BE2C (cell line): ENCODE measurements around the gene ECE1.

Experiments used
- DNase-seq: peaks from one replicate; pipeline ENCODE4 v3.0.0-alpha.2; 2020
- H3K27me3 ChIP-seq: fragments of 250-450 bp; sonication (Bioruptor Pico); 2 replicates; pipeline ENCODE4 v1.5.1; 2020; ENCODE audit warnings: mild to moderate bottlenecking
- H3K36me3 ChIP-seq: fragments of 250-450 bp; sonication (Bioruptor Pico); 2 replicates; pipeline ENCODE4 v1.5.1; 2020; ENCODE audit warnings: mild to moderate bottlenecking
- H3K4me1 ChIP-seq: fragments of 250-450 bp; sonication (Bioruptor Pico); 2 replicates; pipeline ENCODE4 v1.5.1; 2020
- H3K4me3 ChIP-seq: 2 replicates; pipeline ENCODE4 v1.5.1; 2011; ENCODE audit warnings: low read depth, low read length
- H3K9me3 ChIP-seq: fragments of 250-450 bp; sonication (Bioruptor Pico); 2 replicates; pipeline ENCODE4 v1.5.1; 2020
- TF ChIP-seq, protein P1 (sequence below): IDR thresholded peaks from 2 replicates; pipeline ENCODE4 v1.5.1; 2012; ENCODE audit warnings: mild to moderate bottlenecking, low read depth, low read length

Gene ECE1

DNA sequence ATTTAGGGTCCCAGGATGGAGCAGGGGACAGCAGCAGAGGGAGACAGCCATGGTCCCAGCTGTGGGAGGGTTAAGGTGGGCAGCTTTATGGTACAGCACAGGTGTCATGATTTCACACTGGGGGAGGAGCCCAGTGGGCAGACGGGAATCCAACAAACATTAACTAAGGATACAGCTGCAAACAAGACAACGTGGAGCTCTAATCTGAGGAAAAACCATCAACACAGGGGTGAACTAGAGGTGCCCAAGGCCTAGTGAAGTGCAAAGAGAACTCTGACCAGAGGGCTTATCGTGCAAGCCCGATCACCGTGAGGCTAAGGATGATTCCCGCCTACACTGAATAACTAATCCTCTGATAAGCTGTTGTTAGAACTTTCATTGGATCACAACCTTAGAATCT lies 18.7 kb downstream of the ECE1 start:
- Histone ChIP-seq H3K27me3 (no peaks in the 10 kb centered on the region), H3K9me3 (no peaks in the 10 kb centered on the region), H3K4me1 (peaks cover 10% of the 10 kb centered on the region; the same call in 1 of the 2 replicates), H3K36me3 (peaks cover 23% of the 10 kb centered on the region), H3K4me3 (no peak overlapping the region)
- TF ChIP-seq, protein P1, sequence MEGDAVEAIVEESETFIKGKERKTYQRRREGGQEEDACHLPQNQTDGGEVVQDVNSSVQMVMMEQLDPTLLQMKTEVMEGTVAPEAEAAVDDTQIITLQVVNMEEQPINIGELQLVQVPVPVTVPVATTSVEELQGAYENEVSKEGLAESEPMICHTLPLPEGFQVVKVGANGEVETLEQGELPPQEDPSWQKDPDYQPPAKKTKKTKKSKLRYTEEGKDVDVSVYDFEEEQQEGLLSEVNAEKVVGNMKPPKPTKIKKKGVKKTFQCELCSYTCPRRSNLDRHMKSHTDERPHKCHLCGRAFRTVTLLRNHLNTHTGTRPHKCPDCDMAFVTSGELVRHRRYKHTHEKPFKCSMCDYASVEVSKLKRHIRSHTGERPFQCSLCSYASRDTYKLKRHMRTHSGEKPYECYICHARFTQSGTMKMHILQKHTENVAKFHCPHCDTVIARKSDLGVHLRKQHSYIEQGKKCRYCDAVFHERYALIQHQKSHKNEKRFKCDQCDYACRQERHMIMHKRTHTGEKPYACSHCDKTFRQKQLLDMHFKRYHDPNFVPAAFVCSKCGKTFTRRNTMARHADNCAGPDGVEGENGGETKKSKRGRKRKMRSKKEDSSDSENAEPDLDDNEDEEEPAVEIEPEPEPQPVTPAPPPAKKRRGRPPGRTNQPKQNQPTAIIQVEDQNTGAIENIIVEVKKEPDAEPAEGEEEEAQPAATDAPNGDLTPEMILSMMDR: no peak
- no peak for DNase-seq

GRCh38 chr1:21270086-21270689 lies 20.1 kb downstream of the ECE1 start:
- Histone ChIP-seq H3K27me3 (no peaks in the 10 kb centered on the region), H3K4me3 (no peak overlapping the region), H3K9me3 (no peaks in the 10 kb centered on the region), H3K4me1 (peaks cover 8% of the 10 kb centered on the region; the same call in 1 of the 2 replicates), H3K36me3 (peaks cover 23% of the 10 kb centered on the region)
- TF ChIP-seq, protein P1: peak; percentile 85
- peak; percentile 68 for DNase-seq

DNA sequence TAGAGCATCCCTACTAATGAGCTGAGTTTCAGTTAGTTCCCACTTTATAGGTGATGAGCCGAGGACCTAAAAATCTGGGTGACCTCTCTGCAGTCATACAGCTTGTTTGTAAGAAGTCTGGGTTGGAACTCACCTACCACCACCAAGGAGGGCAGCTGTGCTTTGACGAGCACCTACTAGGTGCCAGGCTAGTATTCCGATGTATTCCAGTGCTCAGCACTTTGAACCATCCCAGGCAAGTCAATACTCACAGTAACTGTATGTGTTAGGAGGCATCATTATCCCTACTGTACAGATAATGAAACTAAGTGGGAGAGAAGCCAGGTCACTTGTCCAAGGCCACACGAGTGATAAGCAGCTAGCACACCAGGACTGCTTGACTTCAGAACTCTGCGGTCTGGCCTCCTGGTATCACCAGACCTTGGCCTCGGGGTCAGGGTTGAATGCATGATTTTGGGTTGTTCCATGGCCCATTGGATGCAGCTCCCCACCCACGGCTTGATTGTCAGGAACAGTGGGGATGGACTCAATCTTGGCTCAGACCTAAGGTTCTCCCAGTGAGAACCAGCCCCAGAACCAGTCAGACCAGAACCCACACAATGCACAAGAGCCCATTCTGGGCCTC lies 20.7 kb downstream of the ECE1 start:
- peaks cover 23% of the 10 kb centered on the region for H3K36me3 ChIP-seq
- DNase-seq: no peak

DNA sequence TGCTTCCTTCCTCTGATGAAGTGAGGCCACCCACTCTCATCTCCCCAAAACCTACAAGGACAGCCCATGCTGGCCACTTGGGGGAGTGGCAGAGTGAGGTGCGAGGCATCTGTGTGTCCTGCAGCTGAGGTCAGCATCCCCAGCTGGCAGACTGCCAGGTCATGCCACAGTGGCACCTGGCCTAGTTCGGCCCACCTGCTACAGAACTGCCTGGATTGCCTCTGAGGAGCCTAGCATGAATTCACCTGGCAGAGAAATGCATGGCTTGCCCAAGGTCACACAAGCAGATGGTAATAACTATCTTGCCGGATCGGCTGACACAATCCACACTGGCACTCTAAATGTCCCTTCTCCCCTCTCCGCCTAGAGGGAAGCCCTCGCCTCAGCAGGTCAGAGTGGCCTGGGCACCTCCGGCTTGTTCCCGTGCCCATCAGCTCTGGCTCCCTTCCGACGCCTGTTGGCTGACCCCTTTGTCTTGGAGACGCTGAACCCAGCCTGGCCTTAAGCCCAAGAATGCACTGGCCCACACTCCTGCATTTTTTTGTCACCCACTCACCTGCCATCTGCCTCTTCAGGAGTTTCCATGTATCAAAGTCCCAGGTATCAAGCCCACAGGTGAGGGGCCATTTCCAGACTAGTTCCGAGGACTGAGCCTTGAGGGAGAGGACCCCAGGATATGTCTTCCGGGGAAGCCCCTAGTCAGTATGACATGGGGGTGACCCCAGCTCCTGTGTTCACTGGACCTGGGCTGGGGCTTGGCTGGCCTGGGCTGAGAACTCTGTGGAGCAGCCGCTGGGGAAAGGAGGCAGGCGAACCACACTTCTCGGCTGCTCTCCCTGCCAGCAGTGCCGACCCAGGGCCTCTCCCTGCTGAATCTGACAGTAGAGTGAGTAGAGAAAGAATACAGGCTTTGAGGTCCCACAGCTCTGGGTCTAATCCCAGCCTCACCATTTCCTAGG lies 21.7 kb downstream of the ECE1 start:
- TF ChIP-seq, protein P1: no peak
- no peak overlapping the region for H3K4me3 ChIP-seq
- DNase-seq: no peak
- peaks cover 23% of the 10 kb centered on the region for H3K36me3 ChIP-seq
- no peaks in the 10 kb centered on the region for H3K27me3 ChIP-seq
- no peaks in the 10 kb centered on the region for H3K9me3 ChIP-seq
- no peaks in the 10 kb centered on the region for H3K4me1 ChIP-seq

More for the DNA sequence above, 20.7 kb downstream of the ECE1 start:
- peaks cover 3% of the 10 kb centered on the region; the same call in 1 of the 2 replicates for H3K4me1 ChIP-seq
- H3K4me3 ChIP-seq: no peak overlapping the region
- TF ChIP-seq, protein P1: no peak
- H3K9me3 ChIP-seq: no peaks in the 10 kb centered on the region
- no peaks in the 10 kb centered on the region for H3K27me3 ChIP-seq

DNA sequence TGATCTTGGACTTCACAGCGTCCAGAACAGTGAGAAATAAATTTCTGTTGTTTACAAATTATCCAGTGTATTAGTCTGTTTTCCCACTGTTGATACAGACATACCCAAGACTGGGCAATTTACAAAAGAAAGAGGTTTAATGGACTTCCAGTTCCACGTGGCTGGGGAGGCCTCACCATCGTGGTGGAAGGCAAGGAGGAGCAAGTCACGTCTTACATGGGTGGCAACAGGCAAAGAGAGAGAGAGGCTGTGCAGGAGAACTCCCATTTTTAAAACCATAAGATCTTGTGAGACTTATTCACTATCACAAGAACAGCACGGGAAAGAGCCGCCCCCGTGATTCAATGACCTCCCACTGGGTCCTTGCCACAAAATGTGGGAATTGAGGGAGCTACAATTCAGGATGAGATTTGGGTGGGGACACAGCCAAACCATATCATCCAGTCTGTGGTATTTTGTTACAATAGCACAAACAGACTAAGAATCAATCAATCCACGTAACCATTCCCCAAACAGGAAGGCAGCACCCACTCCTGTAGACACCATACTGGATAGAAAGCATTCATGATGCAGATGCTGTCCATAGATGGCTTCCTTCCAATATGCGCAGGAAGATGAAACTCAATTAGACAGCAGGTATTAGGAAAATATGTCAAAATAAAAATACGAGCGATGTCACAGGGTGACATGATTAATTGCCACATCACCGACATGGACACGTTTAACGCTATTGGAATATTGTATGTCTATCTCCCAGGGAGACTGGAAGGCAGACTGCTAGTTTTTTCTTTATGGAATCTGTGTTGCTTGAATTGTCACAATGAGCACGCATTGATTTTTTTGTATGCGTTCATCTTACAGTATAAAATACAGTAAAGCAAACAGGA lies 22.8 kb downstream of the ECE1 start:
- Histone ChIP-seq H3K4me1 (peaks cover 4% of the 10 kb centered on the region), H3K9me3 (no peaks in the 10 kb centered on the region), H3K4me3 (no peak overlapping the region), H3K36me3 (peaks cover 20% of the 10 kb centered on the region), H3K27me3 (no peaks in the 10 kb centered on the region)
- TF ChIP-seq, protein P1: no peak
- DNase-seq: no peak
